ENCODE data around the gene MYO18B. TPM values are rescaled to one million over a fixed set of nuclear protein-coding genes. Genes with fewer than 3 reads are reported as not detected.

The MYO18B gene
- total and polyA plus RNA-seq, 2 donors (not counting 3 experiments of a cell fraction or from before 2014, with no cell fraction given), result 0.01 TPM; not detected in 1

GRCh38 chr22:25746012-25746373 lies 4.0 kb downstream of the MYO18B start:
- DNase-seq (ENCODE audit: low read depth, low spot score), result peak; percentile 73
- FAIRE-seq, result peak; percentile 85
- H3K9me3 ChIP-seq (replicated peaks; ENCODE audit: control insufficient read depth, insufficient read depth, low read length), result no peaks in the 10 kb centered on the region
- H3K4me3 ChIP-seq (replicated peaks in 1 of 3; ENCODE audit: insufficient read depth in 1 of 3, low read depth in 1 of 3, low read length in 3 of 3), result no peak overlapping the region
- CTCF ChIA-PET, result interaction anchor here (1.3 kb wide), 1 partner anchor 27 kb away, joined by 3 read pairs; no protein-coding TSS in a partner anchor
- dilution Hi-C loops (cut with MboI; ENCODE audit: extremely low pct_ligation_motif_present, low sequenced_read_pairs), result no loop called here
- H3K9me1 ChIP-seq (replicated peaks; ENCODE audit: control insufficient read depth, extremely low read depth, insufficient read depth, low read length), result no peaks in the 10 kb centered on the region
- intact Hi-C loops (cut with micrococcal nuclease), result no loop called here
- no TSS peak for BruUV-seq (replicated peaks)
- no peak overlapping the region for H2AFZ ChIP-seq (ENCODE audit: low read depth, low read length)
- no peaks in the 10 kb centered on the region for H3K36me3 ChIP-seq (ENCODE audit: control insufficient read depth in 2 of 2, extremely low read depth in 1 of 2, insufficient read depth in 2 of 2, low read length in 2 of 2)
- TF ChIP-seq POLR2A (IDR thresholded peaks at IDR 0.05; ENCODE audit: low read depth, low read length), result no peak
- TF ChIP-seq GATA2 (IDR thresholded peaks at IDR 0.05; ENCODE audit: insufficient read depth, insufficient read length, low read depth, low read length), result no peak
- no peak for TF ChIP-seq EZH2 (IDR thresholded peaks at IDR 0.05; ENCODE audit: borderline replicate concordance, low read depth, low read length, severe bottlenecking)
- TF ChIP-seq POLR2AphosphoS5 (IDR thresholded peaks at IDR 0.05; ENCODE audit: insufficient read depth, low read depth, low read length), result no peak
- TF ChIP-seq MAX (IDR thresholded peaks at IDR 0.05; ENCODE audit: insufficient read depth, insufficient read length), result no peak
- TF ChIP-seq CTCF (IDR thresholded peaks at IDR 0.05; ENCODE audit: extremely low read depth in 1 of 2, insufficient read depth in 1 of 2, low read depth in 1 of 2, low read length in 2 of 2), result no peak
- TF ChIP-seq MYC (IDR thresholded peaks at IDR 0.05; ENCODE audit: low read depth, low read length), result no peak
- peak; percentile 61 for TF ChIP-seq JUN (IDR thresholded peaks at IDR 0.05; ENCODE audit: borderline replicate concordance, insufficient read depth, insufficient read length, low read depth)
- TF ChIP-seq FOS (IDR thresholded peaks at IDR 0.05; ENCODE audit: borderline replicate concordance, insufficient read depth, low read length), result peak; percentile 54
- H3K4me1 ChIP-seq (ENCODE audit: control insufficient read depth, extremely low read depth, insufficient read depth, low read length), result peaks cover 23% of the 10 kb centered on the region
- no peaks in the 10 kb centered on the region for H4K20me1 ChIP-seq (replicated peaks; ENCODE audit: control insufficient read depth, extremely low read depth, insufficient read depth, low read length)
- H3K27me3 ChIP-seq (ENCODE audit: control insufficient read depth in 2 of 2, insufficient read depth in 2 of 2, low read length in 2 of 2), result no peaks in the 10 kb centered on the region
- H3K27ac ChIP-seq (ENCODE audit: insufficient read depth, low read depth, low read length), result no peak overlapping the region
- POLR2A ChIA-PET, result no interaction called here
- no peaks in the 10 kb centered on the region for H3K79me2 ChIP-seq (ENCODE audit: control insufficient read depth, insufficient read depth, low read length)
- H3K9ac ChIP-seq (replicated peaks; ENCODE audit: extremely low read depth, insufficient read depth, low read length), result no peak overlapping the region
- H3K4me2 ChIP-seq (ENCODE audit: insufficient read depth, low read length), result peak overlapping the region; percentile 18

All from endothelial cell of umbilical vein (primary cell).